Heart left ventricle (tissue), 16 donors: Measurements from ENCODE around the gene AAR2. TPM values are rescaled to one million over a fixed set of nuclear protein-coding genes. Genes with fewer than 3 reads are reported as not detected.

Experiments used
- ATAC-seq, 4 donors: fragments of 200-7000 bp; cut with Tn5 transposase; one replicate each; pipeline ENCODE4 v1.9.1; 2020 to 2022; ENCODE audit warnings: moderate library complexity in 4 of 4, mild to moderate bottlenecking in 3 of 4, moderate number of reproducible peaks in 1 of 4
- DNase-seq, 5 donors: peaks; one replicate each; pipeline ENCODE4 v3.0.0-alpha.2; 2020
- H3K27ac ChIP-seq, 12 donors: fragments of 200-600 bp; sonication (generic) in 4 of 12; one replicate each; pipeline versions ENCODE4 v1.5.0 to v1.8.0; 2016 to 2022; ENCODE audit warnings: mild to moderate bottlenecking in 2 of 12
- H3K27me3 ChIP-seq, 9 donors: fragments of 200-600 bp; sonication (generic) in 2 of 9; one replicate each; pipeline versions ENCODE4 v1.5.1 to v1.8.0; 2016 to 2022; ENCODE audit warnings: mild to moderate bottlenecking in 3 of 9
- H3K36me3 ChIP-seq, 9 donors: fragments of 200-600 bp; sonication (generic) in 2 of 9; one replicate each; pipeline versions ENCODE4 v1.5.0 to v1.8.0; 2018 to 2022; ENCODE audit warnings: mild to moderate bottlenecking in 2 of 9
- H3K4me1 ChIP-seq, 12 donors: fragments of 200-600 bp; sonication (generic) in 4 of 12; one replicate each; pipeline versions ENCODE4 v1.5.0 to v1.8.0; 2016 to 2022; ENCODE audit warnings: mild to moderate bottlenecking in 3 of 12
- H3K4me3 ChIP-seq, 12 donors: fragments of 200-600 bp; sonication (generic) in 4 of 12; one replicate each; pipeline versions ENCODE4 v1.5.0 to v1.8.0; 2017 to 2022; ENCODE audit warnings: mild to moderate bottlenecking in 9 of 12, moderate library complexity in 4 of 12
- H3K9me3 ChIP-seq, 12 donors: fragments of 200-600 bp; sonication (generic) in 4 of 12; one replicate each; pipeline versions ENCODE4 v1.5.0 to v1.8.0; 2016 to 2022; ENCODE audit warnings: mild to moderate bottlenecking in 1 of 12
- POLR2A ChIP-seq, 2 donors: fragments of 450-650 bp; IDR thresholded peaks; one replicate each; pipeline ENCODE4 v1.6.1; 2017; ENCODE audit warnings: antibody characterized with exemption in 2 of 2, mild to moderate bottlenecking in 2 of 2, moderate library complexity in 2 of 2
- WGBS, 4 donors: extraction: QIAGEN DNeasy Blood & Tissue Kit in 2 of 4; methylation state at CpG; one replicate each; pipeline versions ENCODE4 v1.1.5 to v1.1.7; 2013 to 2018; 5-methylcytosine and 5-hydroxymethylcytosine counted together
- intact Hi-C, 10 donors: fragments of 100-400 bp; cut with DNase I; formaldehyde crosslinking; loops; one replicate each; pipeline versions ENCODE4 v1.11.1 to v1.14.2; 2022
- polyA plus RNA-seq, 2 donors: library from polyadenylated mRNA; stranded (reverse); fragments of 200-250 nt; gene quantifications; one replicate each; pipeline ENCODE4 v1.2.3, GENCODE V29; 2013
- total RNA-seq, 9 donors: library from RNA; depleted of rRNA in 2 of 9; stranded (reverse); fragments of >200 nt in 2 of 9; fragmentation: NEBNext Ultra II Directional in 3 of 9; extraction: Animal tissue kit (Norgen Biotek cat#: 25700) in 3 of 9; gene quantifications; one replicate each; pipeline versions ENCODE4 v1.1.0 to v1.2.4, GENCODE V29; 2016 to 2023
- TF ChIP-seq, protein P1 (sequence below), 12 donors: fragments of 200-600 bp; sonication (generic) in 4 of 12; IDR thresholded peaks; one replicate each; pipeline versions ENCODE4 v1.5.0 to v1.8.0; 2018 to 2022; ENCODE audit warnings: antibody characterized with exemption in 12 of 12, mild to moderate bottlenecking in 5 of 12
- donor health status: ischemic (EF 13 %, LVEDD 7.1; RV severe dilation, severe dysfunction).
- donor health status: healthy with polysubstance abuse.
- donor health status: DM: no; HTN: yes; CAD: no.
- donor health status: DM: no; HTN: no; CAD: no.
- donor health status: ischemic (EF 25% LVEDD 6.9; RV normal size, moderate dysfunction).
- donor health status: ischemic (EF 25% LVEDD 5.7; RV mildly dilated, moderate dysfunction).
- donor health status: healthy.
- donor health status: DM: yes; HTN: yes; CAD: no.
- donor health status: ischemic (EF 35%, LVEDD 5.7; RV mildly dilated, moderate dysfunction).
- donor health status: nonischemic (EF 11% LVEDD 7.7; RV severe dilation, severe dysfunction).
- donor health status: DM: yes; HTN: yes; CAD: no.
- donor health status: PGD.
- donor health status: ischemic (EF 29% LVEDD 5.4; RV normal size, mild dysfunction).
- donor health status: nonischemic (EF 23%, LVEDD 6.1; RV moderate dilation, normal function).

AAR2 gene
- total and polyA plus RNA-seq, 11 donors: 7.8 to 26.9 (median 16.8) TPM

DNA sequence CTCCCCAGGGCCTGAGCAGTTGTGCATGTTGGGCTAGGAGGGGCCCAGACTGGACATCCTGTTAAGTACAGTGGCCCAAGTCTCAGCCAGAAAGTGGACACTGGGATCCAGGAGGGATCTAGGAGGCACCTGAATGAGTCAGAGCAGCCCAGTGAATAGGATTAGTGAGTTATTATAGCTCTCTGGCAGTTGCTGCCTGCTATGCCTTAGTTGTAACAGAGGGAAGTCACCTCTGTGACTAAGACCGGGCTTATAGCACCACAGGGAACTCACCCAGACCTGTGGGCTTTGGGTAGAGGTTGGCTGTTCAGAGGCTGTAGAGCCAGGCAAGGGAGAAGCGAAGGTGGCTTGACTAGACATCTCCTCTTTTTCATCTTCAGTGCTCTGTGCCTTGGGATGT is 39.0 kb upstream of the AAR2 start:
- no peak for TF ChIP-seq POLR2A (IDR thresholded peaks at IDR 0.05)
- TF ChIP-seq, protein P1, sequence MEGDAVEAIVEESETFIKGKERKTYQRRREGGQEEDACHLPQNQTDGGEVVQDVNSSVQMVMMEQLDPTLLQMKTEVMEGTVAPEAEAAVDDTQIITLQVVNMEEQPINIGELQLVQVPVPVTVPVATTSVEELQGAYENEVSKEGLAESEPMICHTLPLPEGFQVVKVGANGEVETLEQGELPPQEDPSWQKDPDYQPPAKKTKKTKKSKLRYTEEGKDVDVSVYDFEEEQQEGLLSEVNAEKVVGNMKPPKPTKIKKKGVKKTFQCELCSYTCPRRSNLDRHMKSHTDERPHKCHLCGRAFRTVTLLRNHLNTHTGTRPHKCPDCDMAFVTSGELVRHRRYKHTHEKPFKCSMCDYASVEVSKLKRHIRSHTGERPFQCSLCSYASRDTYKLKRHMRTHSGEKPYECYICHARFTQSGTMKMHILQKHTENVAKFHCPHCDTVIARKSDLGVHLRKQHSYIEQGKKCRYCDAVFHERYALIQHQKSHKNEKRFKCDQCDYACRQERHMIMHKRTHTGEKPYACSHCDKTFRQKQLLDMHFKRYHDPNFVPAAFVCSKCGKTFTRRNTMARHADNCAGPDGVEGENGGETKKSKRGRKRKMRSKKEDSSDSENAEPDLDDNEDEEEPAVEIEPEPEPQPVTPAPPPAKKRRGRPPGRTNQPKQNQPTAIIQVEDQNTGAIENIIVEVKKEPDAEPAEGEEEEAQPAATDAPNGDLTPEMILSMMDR (IDR thresholded peaks at IDR 0.05): no peak
- peaks cover 0 to 61% (median 8%) of the 10 kb centered on the region in 9 donors for H3K36me3 ChIP-seq
- intact Hi-C loops: loop anchor here in 7 of 10 donors (5.0 to 10.0 kb wide), 4 partner anchors 40 to 205 kb away; no protein-coding TSS in a partner anchor
- H3K4me1 ChIP-seq: peaks cover 0 to 6% (median 0%) of the 10 kb centered on the region in 12 donors
- ATAC-seq (no peak), DNase-seq (no peak)
- no peaks in the 10 kb centered on the region for H3K27me3 ChIP-seq
- 95 to 100% (median 99%) methylated on average over 1 to 2 of the region's 2 CpGs for WGBS, 4 donors
- H3K4me3 ChIP-seq: no peak overlapping the region
- H3K9me3 ChIP-seq: no peaks in the 10 kb centered on the region
- H3K27ac ChIP-seq: no peak overlapping the region

DNA sequence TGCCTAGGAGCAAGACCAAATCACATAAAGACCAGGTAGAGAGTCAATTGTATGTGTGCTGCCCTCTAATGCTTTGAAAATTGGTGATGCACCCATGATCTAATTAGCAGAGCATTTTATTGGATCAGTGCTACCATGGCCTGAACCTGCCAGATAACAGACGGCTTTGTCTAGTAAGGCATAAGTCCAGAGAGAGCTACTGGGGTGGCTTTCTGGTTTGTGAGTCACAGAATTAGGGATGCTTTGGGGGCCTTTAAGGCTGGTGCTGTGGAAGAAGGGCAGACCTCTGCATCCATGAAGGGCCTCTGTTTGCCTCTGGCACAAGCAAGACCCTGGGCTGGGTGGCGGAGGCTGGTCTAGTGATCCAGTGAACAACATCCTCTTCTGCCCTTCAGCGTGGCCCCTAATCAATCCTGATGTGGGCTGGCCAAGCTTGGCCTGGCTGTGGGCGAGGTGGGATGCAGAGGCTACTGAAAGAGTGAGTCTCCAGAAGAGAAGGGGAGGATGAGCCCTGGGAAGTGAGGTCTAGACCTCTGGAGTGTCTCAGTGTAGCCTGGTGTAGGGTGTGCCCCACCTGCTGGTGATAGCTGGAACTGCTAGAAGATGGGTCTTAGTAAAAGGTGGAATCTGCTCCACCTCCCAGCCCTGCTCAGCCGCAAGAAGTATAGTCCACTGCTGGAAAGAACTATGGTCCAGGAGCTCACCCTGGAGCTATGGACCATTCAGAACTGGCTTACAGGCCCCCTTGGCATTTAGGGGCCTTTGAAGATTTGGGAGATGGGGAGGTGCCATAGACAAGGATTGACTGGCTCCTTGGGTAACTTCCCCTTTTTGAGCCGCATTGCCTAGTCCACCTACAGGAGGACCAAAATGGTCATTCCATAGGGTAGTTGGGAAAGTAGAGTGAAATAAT is 36.7 kb upstream of the AAR2 start:
- no peak overlapping the region for H3K27ac ChIP-seq
- intact Hi-C loops: loop anchor here (1.0 to 10.0 kb wide), 13 partner anchors 42 to 405 kb away; partner anchors contain the start of gene RAB5IF (in 1 of the 10)
- peak; percentile 64 to 79 (median 74) for DNase-seq
- no peak overlapping the region for H3K4me3 ChIP-seq
- peaks cover 0 to 51% (median 6%) of the 10 kb centered on the region in 9 donors for H3K36me3 ChIP-seq
- no peaks in the 10 kb centered on the region for H3K9me3 ChIP-seq
- peaks cover 0 to 6% (median 0%) of the 10 kb centered on the region in 12 donors for H3K4me1 ChIP-seq
- 46 to 56% (median 52%) methylated on average over 6 of the region's 6 CpGs for WGBS, 4 donors
- no peaks in the 10 kb centered on the region for H3K27me3 ChIP-seq
- no peak for TF ChIP-seq POLR2A (IDR thresholded peaks at IDR 0.05)
- TF ChIP-seq, protein P1 (IDR thresholded peaks at IDR 0.05): peak; percentile 84 to 96 (median 90)
- ATAC-seq: peak in 3 of 4 donors; percentile 73 to 82 (median 74)

DNA sequence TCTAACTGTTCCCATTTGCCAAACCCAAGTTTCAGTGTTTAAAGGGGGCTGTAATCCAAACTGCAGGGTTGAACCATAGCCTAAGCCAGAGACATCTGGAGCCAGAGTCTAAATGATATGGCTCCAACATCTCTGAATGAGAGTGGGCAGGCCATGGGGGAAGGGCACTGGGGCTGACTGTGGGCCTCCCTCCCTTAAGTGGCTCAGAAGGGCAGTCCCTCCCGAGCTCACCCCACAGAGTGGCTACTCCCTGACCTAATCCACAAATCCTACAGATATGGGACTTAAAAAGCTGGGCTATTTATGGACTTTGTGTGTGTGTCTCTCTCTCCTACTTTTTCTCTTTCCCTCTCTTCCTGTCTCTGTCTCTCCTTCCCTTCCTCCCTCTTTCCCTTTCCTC is 35.8 kb upstream of the AAR2 start:
- H3K36me3 ChIP-seq: peaks cover 0 to 53% (median 3%) of the 10 kb centered on the region in 9 donors
- peaks cover 0 to 6% (median 0%) of the 10 kb centered on the region in 12 donors for H3K4me1 ChIP-seq
- H3K4me3 ChIP-seq: no peak overlapping the region
- TF ChIP-seq POLR2A (IDR thresholded peaks at IDR 0.05): no peak
- TF ChIP-seq, protein P1 (IDR thresholded peaks at IDR 0.05): no peak
- intact Hi-C loops: loop anchor here in 5 of 10 donors (2.0 to 10.0 kb wide), 6 partner anchors 43 to 404 kb away; partner anchors contain the start of gene RAB5IF (in 1 of the 5)
- H3K27ac ChIP-seq: no peak overlapping the region
- WGBS, 4 donors: 84 to 100% (median 90%) methylated on average over 1 of the region's 1 CpG
- no peaks in the 10 kb centered on the region for H3K9me3 ChIP-seq
- H3K27me3 ChIP-seq: no peaks in the 10 kb centered on the region
- ATAC-seq (no peak), DNase-seq (no peak)

DNA sequence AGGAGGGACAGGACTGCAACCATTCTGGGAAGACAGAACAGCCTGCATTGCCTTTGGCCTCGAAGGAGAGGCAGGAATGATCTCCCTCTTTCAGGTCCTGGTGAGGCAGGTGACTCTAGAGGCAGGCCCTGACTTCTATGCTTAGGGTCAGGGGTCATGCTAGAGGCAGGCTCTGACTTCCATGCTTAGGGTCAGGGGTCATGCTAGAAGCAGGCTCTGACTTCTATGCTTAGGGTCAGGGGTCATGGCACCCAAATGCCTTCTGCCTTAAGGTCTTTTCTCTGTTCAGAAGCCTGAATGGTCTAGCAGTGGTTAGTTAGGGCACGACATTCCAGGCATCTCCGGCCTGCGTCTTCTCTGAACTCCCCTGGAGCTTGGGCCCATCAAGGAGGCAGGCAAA is 35.1 kb upstream of the AAR2 start:
- peaks cover 0 to 6% (median 0%) of the 10 kb centered on the region in 12 donors for H3K4me1 ChIP-seq
- intact Hi-C loops: loop anchor here in 5 of 10 donors (2.0 to 10.0 kb wide), 6 partner anchors 44 to 404 kb away; partner anchors contain the start of gene RAB5IF (in 1 of the 5)
- no peaks in the 10 kb centered on the region for H3K9me3 ChIP-seq
- ATAC-seq (no peak), DNase-seq (no peak)
- H3K27ac ChIP-seq: no peak overlapping the region
- TF ChIP-seq, protein P1 (IDR thresholded peaks at IDR 0.05): no peak
- no peak for TF ChIP-seq POLR2A (IDR thresholded peaks at IDR 0.05)
- H3K27me3 ChIP-seq: no peaks in the 10 kb centered on the region
- H3K4me3 ChIP-seq: no peak overlapping the region
- WGBS, 4 donors: 89 to 95% (median 91%) methylated on average over 3 to 4 of the region's 4 CpGs
- peaks cover 0 to 50% (median 0%) of the 10 kb centered on the region in 9 donors for H3K36me3 ChIP-seq
